HG02798 (cell line): ENCODE measurements around the gene GALNT13.

Source experiments
- ATAC-seq: cut with Tn5 transposase; IDR thresholded peaks from one replicate; pipeline ENCODE4 v1.9.1; 2021; ENCODE audit warnings: mild to moderate bottlenecking; ENCODE audit not compliant: unreplicated experiment, poor library complexity

GALNT13 gene

GRCh38 chr2:154203206-154203605, 331.5 kb downstream of the GALNT13 start:
- no peak for ATAC-seq

- ATAC-seq = no peak
Observed at GRCh38 chr2:154203902-154204301, 332.2 kb downstream of the GALNT13 start.

- no peak for ATAC-seq
Observed at GRCh38 chr2:154207288-154208047, 335.7 kb downstream of the GALNT13 start.

GRCh38 chr2:154223726-154224125, 352.0 kb downstream of the GALNT13 start:
- no peak for ATAC-seq

GRCh38 chr2:154226931-154227330, 355.2 kb downstream of the GALNT13 start:
- no peak for ATAC-seq

GRCh38 chr2:154228566-154229280, 357.0 kb downstream of the GALNT13 start:
- ATAC-seq = no peak

- no peak for ATAC-seq
Observed at GRCh38 chr2:154229966-154230365, 358.2 kb downstream of the GALNT13 start.

GRCh38 chr2:154231021-154231420, 359.3 kb downstream of the GALNT13 start:
- ATAC-seq = no peak

- ATAC-seq = no peak
Observed at GRCh38 chr2:154233231-154233630, 361.5 kb downstream of the GALNT13 start.

- ATAC-seq = no peak
Observed at GRCh38 chr2:154238252-154238651, 366.5 kb downstream of the GALNT13 start.

- ATAC-seq = no peak
Observed at GRCh38 chr2:154240316-154240715, 368.6 kb downstream of the GALNT13 start.

- no peak for ATAC-seq
Observed at GRCh38 chr2:154240921-154241379, 369.2 kb downstream of the GALNT13 start.

GRCh38 chr2:154242687-154243086, 371.0 kb downstream of the GALNT13 start:
- ATAC-seq = no peak

- no peak for ATAC-seq
Observed at GRCh38 chr2:154243685-154244084, 372.0 kb downstream of the GALNT13 start.

- ATAC-seq = no peak
Observed at GRCh38 chr2:154244932-154245331, 373.2 kb downstream of the GALNT13 start.

- ATAC-seq = no peak
Observed at GRCh38 chr2:154247503-154247902, 375.8 kb downstream of the GALNT13 start.

GRCh38 chr2:154256136-154256535, 384.4 kb downstream of the GALNT13 start:
- ATAC-seq = no peak

GRCh38 chr2:154259030-154259429, 387.3 kb downstream of the GALNT13 start:
- no peak for ATAC-seq

GRCh38 chr2:154261473-154262027, 389.8 kb downstream of the GALNT13 start:
- no peak for ATAC-seq

GRCh38 chr2:154263206-154263605, 391.5 kb downstream of the GALNT13 start:
- no peak for ATAC-seq

- ATAC-seq = no peak
Observed at GRCh38 chr2:154264024-154264423, 392.3 kb downstream of the GALNT13 start.
